GM19238 (cell line): ENCODE results near the gene AAMP.
"Not testable (repeated sequence)": the region's sequence is repeated elsewhere in the genome, so short reads cannot be mapped to it uniquely, and the experiment has no call there.

Experiments used
- DNase-seq: peaks from one replicate; pipeline ENCODE4 v3.0.0; 2011; ENCODE audit warnings: low spot score; ENCODE audit not compliant: insufficient read length

The AAMP gene, protein sequence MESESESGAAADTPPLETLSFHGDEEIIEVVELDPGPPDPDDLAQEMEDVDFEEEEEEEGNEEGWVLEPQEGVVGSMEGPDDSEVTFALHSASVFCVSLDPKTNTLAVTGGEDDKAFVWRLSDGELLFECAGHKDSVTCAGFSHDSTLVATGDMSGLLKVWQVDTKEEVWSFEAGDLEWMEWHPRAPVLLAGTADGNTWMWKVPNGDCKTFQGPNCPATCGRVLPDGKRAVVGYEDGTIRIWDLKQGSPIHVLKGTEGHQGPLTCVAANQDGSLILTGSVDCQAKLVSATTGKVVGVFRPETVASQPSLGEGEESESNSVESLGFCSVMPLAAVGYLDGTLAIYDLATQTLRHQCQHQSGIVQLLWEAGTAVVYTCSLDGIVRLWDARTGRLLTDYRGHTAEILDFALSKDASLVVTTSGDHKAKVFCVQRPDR

DNA sequence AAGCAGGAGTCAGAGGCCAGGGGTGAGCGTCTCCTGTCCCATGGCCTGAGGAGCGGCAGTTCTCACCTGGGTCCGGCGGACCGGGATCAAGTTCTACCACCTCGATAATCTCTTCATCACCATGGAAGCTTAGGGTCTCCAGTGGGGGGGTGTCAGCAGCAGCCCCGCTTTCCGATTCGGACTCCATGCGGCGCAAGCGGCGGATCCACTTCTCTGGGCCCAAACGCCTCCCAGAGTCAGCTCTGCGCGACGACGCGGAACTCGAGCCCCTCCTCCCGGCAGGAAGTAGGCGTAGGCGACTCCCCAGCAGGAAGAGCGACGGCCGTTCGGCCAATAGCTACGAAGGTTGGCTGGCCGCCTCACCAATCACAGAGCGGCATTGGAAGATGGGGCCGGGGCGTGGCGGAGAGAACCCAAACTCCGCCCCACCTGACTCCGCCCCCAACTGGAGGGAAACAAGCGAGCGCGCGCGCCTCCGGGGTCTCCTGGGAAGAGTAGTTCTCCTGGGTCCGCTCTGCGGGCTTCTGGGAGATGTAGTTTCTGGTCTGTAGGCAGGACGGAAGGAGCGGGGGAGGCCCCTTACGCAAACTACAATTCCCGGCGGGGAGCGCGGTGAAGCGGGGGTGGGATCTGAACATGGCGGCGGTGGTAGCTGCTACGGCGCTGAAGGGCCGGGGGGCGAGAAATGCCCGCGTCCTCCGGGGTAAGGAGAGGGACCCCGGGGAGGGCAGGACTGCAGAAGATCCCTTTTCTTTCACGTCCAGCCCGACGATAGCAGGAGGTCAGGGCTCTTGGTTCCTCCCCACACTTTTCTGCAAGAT lies at the start of gene AAMP, which contains the start of gene PNKD:
AAMP (minus strand) TSS at position 238 of the 821 bp plus-strand sequence; CDS start at position 187, 51 bp downstream.
PNKD (plus strand) TSS at position 620 of the 821 bp plus-strand sequence; CDS start at position 637, 17 bp downstream.
- peak; percentile 98 for DNase-seq

DNA sequence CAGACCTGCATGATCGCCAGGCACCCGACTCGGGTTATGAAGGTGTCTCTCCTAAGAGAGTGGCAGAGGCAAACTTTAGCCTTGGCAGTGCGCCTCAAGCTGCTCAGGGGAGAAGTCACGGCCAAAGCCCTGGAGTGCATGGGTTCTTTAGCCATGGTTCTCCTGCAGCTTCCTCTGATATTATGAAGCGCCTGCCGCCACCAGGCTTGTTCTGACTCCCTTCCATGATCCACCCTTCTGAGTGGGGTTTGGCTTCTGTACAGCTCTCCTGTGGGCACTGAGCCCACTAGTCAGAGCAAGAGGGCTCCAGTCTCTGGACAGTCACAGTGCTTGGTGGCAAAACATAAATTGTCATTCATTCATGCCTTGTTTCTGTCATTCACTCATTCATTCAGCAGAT lies 48.3 kb upstream of the AAMP start:
- DNase-seq = no peak

DNA sequence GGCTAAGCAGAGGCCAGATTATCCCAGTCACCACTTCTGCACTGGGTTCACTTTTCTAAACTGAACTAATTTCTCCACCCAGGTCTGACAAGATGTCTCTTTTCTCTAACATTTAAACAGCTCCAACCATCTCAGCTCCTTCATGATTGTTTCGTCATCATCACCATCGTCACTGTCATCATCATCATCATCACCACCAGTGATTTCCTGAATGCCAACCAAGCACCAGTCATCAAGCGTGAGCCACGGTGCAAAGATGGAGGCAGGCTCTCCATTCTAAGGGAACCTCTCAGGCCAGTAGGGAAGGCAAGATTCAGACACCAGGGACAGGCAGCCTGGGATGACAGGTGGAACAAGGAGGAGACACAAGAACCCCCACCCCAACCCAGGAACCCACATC lies 47.9 kb upstream of the AAMP start:
- DNase-seq = no peak

DNA sequence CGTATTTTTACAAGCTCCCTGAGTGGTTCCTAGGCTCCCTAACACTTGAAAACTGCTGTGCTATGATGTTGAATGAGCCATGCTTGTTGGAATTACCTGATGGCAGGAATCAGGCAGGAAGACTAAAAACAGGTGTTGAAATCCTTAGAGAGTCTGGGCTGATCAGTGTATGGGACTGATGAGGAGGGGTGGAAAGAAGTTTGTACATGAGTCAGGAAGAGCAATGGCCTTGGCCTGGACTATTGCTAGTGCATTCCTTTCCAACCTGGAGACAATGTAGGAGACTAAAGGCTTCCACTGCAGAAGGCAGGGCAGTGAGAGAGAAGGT lies 47.3 kb upstream of the AAMP start:
- DNase-seq = no peak

DNA sequence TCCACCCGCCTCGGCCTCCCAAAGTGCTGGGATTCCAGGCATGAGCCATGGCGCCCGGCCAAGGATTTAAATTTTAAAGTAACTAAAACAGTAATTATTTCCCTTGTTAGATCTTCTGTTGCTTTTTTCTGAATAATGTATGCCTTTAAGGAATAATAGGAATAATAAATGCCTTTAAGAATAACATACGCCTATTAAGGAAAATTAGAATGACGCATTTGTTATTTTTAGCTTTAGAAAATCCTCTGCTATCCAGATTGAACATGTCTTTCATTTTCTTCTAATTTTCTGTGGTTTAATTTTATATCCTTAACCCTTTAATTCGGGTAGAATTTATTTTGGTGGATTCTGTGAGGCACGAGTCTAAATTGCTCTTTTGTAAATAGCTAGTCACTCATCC lies 45.5 kb upstream of the AAMP start:
- no peak for DNase-seq

DNA sequence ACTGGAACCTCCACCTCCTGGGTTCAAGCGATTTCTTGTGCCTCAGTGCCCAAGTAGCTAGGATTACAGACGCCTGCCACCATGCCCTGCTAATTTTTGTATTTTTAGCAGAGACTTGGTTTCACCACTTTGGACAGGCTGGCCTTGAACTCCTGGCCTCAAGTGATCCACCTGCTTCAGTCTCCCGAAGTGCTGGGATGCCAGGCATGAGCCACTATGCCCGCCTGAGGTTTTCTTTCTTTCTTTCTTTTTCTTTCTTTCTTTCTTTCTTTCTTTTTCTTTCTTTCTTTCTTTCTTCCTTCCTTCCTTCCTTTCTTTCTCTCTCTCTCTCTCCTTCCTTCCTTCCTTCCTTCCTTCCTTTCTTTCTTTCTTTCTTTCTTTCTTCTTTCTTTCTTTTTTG lies 44.8 kb upstream of the AAMP start:
- not testable (repeated sequence) for DNase-seq

DNA sequence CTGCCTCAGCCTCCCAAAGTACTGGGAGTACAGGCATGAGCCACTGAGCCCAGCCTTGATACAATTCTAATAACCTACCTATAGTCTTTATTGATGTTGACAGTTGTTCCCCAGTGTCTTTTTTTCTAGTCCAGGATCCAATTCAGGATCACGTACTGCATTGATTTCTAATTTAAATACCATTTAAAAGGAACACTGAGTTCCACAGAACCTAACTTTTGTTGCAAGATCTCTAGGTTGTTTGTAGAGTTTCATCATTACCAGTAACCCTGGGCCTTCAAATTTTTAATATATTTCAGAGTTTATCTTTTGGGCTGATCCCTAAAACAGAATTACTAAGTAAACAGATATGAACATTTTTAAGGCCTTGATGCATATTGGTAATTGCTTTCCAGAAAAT lies 43.4 kb upstream of the AAMP start:
- DNase-seq = no peak

DNA sequence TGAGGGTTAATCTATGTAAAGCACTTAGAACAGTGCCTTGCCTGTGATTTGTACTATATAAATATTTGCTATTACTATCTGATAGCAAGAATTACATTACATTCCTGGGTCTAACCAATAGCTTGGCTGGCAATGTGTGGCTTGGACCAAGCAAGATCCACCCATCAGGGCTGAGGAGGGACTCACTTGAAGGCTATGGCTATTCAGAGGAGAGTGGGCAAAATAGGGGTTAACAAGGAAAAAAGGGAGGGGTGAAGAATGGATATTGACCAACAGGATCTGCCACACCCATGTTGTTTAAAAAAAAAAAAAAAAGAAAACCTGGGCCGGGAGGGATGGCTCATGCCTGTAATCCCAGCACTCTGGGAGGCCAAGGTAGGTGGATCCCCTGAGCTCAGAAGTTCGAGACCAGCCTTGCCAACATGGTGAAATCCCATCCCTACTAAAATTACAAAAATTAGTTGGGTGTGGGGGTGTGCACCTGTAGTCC lies 42.4 kb upstream of the AAMP start:
- no peak for DNase-seq

DNA sequence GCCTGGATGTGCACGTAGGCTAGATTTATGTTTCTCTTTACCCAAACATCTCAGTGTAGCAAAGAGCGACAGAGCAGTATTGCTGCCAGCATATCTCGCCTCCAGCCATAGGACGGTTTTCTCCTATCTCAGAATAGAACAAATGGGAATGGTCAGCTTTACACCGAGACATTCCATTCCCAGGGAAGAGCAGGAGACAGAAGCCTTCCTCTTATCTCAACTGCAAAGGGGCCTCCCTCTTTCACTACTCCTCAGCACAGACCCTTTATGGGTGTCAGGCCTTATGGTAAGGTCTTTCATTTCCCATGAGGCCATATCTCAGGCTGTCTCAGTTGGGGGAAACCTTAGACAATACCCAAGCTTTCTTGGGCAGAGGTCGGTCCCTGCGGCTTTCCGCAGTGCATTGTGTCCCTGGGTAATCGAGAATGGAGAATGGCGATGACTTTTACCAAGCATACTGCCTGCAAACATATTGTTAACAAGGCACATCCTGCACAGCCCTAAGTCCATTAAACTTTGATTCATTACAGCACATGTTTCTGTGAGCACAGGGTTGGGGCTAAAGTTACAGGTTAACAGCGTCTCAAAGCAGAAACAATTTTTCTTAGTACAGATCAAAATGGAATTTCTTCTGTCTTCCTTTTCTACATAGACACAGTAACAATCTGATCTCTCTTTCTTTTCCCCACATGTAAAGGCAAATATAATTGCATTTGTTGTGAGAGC lies 41.8 kb upstream of the AAMP start:
- not testable (repeated sequence) for DNase-seq

DNA sequence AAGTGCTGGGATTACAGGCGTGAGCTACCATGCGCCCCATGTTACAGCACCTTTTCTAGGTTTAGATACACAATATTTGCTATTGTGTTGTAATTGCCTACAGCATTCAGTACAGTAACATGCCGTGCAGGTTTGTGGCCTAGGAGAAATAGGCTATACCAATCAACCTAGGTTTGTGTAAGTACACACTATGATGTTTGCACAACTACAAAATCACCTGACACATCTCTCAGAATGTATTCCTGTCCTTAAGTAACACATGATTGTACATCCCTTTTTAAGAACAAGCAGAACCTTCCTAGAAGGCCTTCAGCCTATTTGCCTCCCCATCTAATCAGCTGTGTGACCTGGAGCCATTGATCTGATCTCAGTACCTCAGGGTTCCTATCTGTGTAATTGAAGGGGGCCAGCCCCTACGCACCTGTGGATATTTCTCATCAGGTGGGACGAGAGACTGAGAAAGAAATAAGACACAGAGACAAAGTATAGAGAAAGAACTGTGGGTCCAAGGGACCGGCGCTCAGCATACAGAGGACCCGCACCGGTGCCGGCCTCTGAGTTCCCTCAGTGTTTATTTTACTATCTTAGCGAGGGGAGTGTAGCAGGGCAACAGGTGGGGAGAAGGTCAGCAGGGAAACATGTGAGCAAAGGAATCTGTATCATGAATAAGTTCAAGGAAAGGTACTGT lies 41.1 kb upstream of the AAMP start:
- no peak for DNase-seq

DNA sequence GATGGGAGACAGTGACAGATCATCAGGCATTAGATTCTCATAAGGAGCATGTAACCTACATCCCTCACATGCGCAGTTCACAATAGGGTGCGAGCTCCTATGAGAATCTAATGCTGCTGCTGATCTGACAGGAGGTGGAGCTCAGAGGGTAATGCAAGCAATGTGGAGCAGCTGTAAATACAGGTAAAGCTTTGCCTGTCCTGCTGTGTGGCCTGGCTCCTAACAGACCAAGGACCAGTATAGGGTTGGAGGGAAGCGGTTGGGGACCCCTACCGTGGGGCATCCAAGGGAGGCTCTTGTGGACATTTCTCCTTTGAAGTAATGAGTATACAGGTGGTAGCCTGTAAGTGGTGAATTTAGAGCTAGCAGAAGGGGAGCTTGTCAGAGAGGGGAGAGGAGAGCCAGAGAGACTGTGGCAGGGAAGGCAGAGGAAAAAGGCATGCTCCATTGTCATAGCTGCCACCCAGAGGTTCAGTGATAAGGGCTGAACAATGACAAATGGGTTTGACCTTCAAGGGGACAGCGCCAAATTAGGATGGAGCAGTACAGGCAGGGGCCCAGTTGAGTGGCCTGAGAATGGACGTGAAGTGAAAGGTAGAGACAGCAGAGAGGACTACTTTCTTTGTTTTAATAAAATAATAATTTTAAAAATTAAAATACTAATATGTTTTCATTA lies 37.6 kb upstream of the AAMP start:
- no peak for DNase-seq

DNA sequence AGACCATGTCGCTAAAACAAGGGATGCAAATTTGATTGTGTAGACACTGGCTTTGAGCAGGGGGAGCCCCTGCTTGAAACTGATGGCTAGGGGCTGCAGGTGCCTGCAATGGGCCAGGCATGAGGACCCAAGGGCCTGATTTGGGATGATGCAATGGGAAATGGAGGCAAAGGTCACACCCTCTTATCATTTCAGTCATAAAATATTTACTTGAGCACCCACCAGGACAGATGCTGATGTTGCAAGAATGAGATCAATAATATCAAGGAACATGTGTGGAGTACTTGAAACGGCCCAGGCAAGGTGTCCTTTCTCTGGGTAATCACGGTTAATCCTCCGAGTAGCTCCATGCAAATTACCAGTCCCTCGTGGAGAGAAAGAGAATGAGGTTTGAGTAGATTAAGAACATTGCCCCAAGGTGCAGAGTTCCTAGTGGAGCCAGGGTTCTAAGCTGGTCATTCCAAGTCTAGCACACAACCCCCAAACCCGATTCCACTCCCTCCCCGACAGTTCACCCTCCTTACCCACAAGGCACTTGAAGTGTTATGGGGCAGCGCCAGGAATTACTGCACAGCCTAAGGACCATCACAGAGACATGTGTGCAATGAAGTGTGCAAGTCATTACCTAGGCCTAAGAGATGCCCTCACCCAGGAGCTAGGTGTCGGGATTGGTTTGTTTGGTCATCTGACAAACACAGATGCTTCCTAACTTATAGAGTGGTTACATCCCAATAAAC lies 36.4 kb upstream of the AAMP start:
- DNase-seq = no peak

DNA sequence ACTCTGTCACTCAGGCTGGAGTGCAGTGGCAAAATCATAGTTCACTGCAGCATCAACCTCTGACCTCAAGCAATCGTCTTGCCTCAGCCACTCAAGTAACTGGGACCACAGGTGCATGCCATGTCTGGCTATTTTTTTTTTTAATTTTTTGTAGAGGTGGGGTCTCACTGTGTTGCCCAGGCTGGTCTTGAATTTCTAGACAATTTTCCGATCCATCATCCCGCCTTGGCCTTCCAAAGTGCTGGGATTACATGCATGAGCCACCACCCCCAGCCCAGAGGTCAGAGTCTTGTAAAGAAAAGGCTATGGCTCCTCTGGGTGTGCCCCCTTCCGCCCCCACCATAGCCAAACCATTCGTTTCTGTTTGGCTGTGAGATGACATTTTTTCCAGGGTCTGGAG lies 35.4 kb upstream of the AAMP start:
- no peak for DNase-seq

DNA sequence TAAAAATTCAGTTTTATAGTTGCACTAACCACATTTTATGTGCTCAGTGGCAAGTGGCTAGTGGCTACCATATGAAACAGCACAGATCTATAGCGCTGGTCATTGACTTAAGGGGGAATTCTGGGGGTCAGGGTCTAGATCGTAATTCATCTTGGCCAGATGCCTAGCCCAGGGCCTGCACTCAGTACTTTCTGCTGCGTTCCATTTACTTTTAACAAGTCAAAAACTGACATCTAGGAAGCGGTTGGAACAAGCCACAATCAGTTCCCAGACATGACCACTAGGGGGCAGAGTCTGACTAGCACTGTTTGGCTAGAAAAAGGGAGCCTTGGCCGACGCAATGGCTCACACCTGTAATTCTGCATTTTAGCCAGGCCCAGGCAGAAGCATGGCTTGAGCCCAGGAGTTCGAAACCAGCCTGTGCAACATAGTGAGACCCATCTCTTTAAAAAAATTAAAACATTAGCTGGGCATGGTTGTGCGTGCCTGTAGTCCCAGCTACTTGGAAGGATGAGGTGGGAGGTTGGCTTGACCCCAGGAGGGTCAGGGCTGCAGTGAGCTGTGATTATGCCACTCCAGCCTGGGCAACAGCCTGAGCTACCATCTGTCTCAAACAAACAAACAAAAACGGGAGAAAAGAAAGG lies 31.4 kb upstream of the AAMP start:
- peak; percentile 41 for DNase-seq

DNA sequence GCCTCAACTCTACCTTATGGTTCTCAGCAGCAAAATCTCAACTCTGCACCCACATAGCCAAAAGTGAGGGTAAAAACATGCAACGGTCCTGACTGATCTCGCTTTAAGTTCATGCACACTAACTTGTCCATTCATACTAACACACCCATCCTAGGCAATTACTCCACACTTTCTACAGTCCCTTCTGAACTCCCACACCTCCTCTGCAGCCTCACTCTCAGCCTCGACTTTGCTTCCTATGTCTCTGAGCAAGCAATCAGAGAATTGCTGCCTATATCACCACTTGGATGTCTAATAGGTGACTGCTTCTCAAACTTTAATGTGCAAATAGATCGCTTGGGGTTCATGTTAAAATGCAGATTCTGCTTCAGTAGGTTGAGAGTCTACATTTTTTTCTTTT lies 30.2 kb upstream of the AAMP start:
- no peak for DNase-seq

DNA sequence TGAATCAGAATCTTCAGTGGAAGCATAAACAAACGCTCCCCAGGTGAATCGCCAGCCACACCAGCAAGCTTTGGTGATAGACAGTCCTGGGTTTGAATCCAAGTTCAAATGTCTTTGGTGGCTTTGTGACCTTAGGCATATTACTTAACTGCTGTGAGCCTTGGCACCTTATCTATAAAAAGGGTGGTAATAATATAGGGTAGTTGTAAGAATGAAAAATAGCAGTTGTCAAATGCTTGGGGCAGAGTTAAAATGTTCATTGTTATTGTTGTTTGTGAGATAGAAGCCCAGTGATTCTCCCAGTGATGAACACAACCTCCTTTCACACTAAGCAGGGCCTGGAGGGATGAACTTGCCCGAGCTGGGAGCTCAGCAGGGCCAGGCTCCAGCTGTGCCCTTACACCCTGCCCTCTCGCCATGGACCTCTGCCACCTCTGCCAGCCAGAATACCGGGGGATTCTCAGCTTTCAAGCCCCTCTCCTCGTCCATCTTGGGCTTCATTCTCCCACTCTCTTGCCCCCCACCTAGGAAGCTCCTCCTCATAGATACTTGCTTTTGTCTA lies 28.5 kb upstream of the AAMP start:
- no peak for DNase-seq

DNA sequence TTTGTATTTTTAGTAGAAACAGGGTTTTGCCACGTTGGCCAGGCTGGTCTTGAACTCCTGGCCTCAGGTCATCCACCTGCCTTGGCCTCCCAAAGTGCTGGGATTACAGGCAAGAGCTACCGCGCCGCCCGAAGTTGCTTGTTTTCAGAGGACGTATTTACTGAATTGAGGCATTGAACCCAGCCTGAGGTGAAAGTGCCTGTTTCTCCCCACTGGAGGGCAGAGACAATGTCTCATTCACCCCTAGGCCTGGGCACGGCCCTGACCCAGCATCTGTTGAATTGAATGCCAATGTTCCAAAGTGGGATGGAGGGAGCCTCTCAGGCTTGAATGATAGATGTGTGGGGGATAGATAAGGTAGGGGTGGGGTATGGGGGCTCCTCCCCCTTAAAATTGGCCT lies 26.9 kb upstream of the AAMP start:
- DNase-seq = no peak

DNA sequence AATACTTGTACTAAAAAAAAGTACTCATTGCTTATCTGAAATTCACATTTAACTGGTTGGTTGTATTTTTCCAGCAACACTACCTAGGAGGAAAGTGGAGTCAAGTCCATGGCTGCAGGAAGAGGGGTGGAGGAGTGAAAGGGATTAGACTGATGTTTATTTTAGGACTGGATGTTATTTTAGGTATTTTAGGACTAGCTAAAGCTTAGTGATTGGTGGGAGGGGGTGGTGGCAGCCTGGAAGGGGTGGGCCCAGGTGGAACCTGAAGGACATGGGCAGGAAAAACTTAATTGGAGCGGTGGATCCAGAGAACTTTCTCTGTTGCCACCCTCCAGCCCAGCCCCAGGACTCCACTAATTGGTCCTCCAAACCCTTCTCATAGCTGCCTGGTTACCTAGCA lies 26.3 kb upstream of the AAMP start:
- no peak for DNase-seq

DNA sequence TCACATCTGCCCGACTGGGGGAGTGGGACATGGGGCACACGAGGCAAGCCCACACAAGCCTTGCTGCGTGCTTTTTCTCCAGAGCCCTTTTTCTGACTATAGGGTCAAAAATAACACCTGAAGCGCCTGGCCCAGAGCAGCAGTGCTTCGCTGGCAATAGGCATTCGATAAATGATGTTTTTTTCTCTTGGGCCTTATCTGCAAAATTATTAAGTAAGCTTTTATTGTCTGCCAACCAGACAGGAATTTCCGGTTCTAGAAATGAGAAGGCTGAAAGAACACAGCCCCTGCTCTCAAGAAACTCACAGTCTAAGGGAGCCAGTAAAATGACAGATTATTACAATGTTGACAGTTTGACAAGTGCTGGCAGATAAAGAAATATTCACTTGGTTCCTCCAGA lies 25.1 kb upstream of the AAMP start:
- no peak for DNase-seq
